ENCODE measurements around the gene RTL1.

The RTL1 gene

GRCh38 chr14:100864960-100865681 is 38.4 kb downstream of the RTL1 start:
- Histone ChIP-seq H2AFZ (ENCODE audit: low read length, unreplicated experiment) (no peak overlapping the region), H3K36me3 (ENCODE audit: insufficient read depth, low read length) (peaks cover 10% of the 10 kb centered on the region), H3K27me3 (ENCODE audit: insufficient read depth, low read length) (no peaks in the 10 kb centered on the region), H3K4me1 (ENCODE audit: control insufficient read depth, insufficient read depth, low read length, unreplicated experiment) (peaks cover 5% of the 10 kb centered on the region), H3K4me3 (ENCODE audit: low read depth, low read length) (no peak overlapping the region), H3K27ac (ENCODE audit: low read depth, low read length) (no peak overlapping the region), H3K79me2 (ENCODE audit: control insufficient read depth, insufficient read depth, low read length, unreplicated experiment) (peaks cover 9% of the 10 kb centered on the region)

GRCh38 chr14:100864206-100864605 is 39.3 kb downstream of the RTL1 start:
- H3K79me2 ChIP-seq (ENCODE audit: control insufficient read depth, insufficient read depth, low read length, unreplicated experiment) = peaks cover 12% of the 10 kb centered on the region
- peaks cover 10% of the 10 kb centered on the region for H3K36me3 ChIP-seq (ENCODE audit: insufficient read depth, low read length)
- H3K27me3 ChIP-seq (ENCODE audit: insufficient read depth, low read length) = no peaks in the 10 kb centered on the region
- H3K27ac ChIP-seq (ENCODE audit: low read depth, low read length) = no peak overlapping the region
- peaks cover 5% of the 10 kb centered on the region for H3K4me1 ChIP-seq (ENCODE audit: control insufficient read depth, insufficient read depth, low read length, unreplicated experiment)
- no peak overlapping the region for H3K4me3 ChIP-seq (ENCODE audit: low read depth, low read length)
- no peak overlapping the region for H2AFZ ChIP-seq (ENCODE audit: low read length, unreplicated experiment)

DNA sequence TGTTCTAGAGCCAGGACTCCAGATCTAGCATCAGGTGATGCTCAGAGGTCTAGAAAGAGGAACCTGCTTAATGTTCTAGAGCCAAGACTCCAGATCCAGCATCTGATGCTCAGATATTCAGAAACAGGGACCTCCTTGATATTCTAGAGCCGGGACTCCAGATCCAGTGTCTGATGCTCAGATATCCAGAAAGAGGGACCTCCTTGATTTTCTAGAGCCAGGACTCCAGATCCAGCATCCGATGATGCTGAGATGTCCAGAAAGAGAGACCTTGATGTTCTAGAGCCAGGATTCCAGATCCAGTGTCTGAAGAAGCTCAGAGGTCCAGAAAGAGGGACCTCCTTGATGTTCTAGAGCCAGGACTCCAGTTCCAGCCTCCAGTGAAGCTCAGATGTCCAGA is 40.7 kb downstream of the RTL1 start:
- Histone ChIP-seq H3K79me2 (ENCODE audit: control insufficient read depth, insufficient read depth, low read length, unreplicated experiment) (peaks cover 15% of the 10 kb centered on the region), H3K27me3 (ENCODE audit: insufficient read depth, low read length) (no peaks in the 10 kb centered on the region)

GRCh38 chr14:100862277-100862676 is 41.2 kb downstream of the RTL1 start:
- Histone ChIP-seq H3K36me3 (ENCODE audit: insufficient read depth, low read length) (peaks cover 10% of the 10 kb centered on the region), H3K4me3 (ENCODE audit: low read depth, low read length) (no peak overlapping the region), H3K27me3 (ENCODE audit: insufficient read depth, low read length) (no peaks in the 10 kb centered on the region), H3K27ac (ENCODE audit: low read depth, low read length) (no peak overlapping the region), H3K4me1 (ENCODE audit: control insufficient read depth, insufficient read depth, low read length, unreplicated experiment) (peaks cover 5% of the 10 kb centered on the region), H2AFZ (ENCODE audit: low read length, unreplicated experiment) (no peak overlapping the region), H3K79me2 (ENCODE audit: control insufficient read depth, insufficient read depth, low read length, unreplicated experiment) (peaks cover 19% of the 10 kb centered on the region)

More for the DNA sequence above, 40.7 kb downstream of the RTL1 start:
- peaks cover 5% of the 10 kb centered on the region for H3K4me1 ChIP-seq (ENCODE audit: control insufficient read depth, insufficient read depth, low read length, unreplicated experiment)
- no peak overlapping the region for H2AFZ ChIP-seq (ENCODE audit: low read length, unreplicated experiment)
- H3K27ac ChIP-seq (ENCODE audit: low read depth, low read length) = no peak overlapping the region
- no peak overlapping the region for H3K4me3 ChIP-seq (ENCODE audit: low read depth, low read length)
- H3K36me3 ChIP-seq (ENCODE audit: insufficient read depth, low read length) = peaks cover 10% of the 10 kb centered on the region

GRCh38 chr14:100861937-100862247 is 41.6 kb downstream of the RTL1 start:
- Histone ChIP-seq H3K27ac (ENCODE audit: low read depth, low read length) (no peak overlapping the region), H3K36me3 (ENCODE audit: insufficient read depth, low read length) (peaks cover 10% of the 10 kb centered on the region), H3K79me2 (ENCODE audit: control insufficient read depth, insufficient read depth, low read length, unreplicated experiment) (peaks cover 22% of the 10 kb centered on the region), H3K4me3 (ENCODE audit: low read depth, low read length) (no peak overlapping the region), H2AFZ (ENCODE audit: low read length, unreplicated experiment) (no peak overlapping the region), H3K4me1 (ENCODE audit: control insufficient read depth, insufficient read depth, low read length, unreplicated experiment) (peaks cover 5% of the 10 kb centered on the region), H3K27me3 (ENCODE audit: insufficient read depth, low read length) (no peaks in the 10 kb centered on the region)

GRCh38 chr14:100861188-100861936 is 42.2 kb downstream of the RTL1 start:
- no peaks in the 10 kb centered on the region for H3K27me3 ChIP-seq (ENCODE audit: insufficient read depth, low read length)
- peaks cover 24% of the 10 kb centered on the region for H3K79me2 ChIP-seq (ENCODE audit: control insufficient read depth, insufficient read depth, low read length, unreplicated experiment)
- no peak overlapping the region for H3K27ac ChIP-seq (ENCODE audit: low read depth, low read length)
- H3K4me1 ChIP-seq (ENCODE audit: control insufficient read depth, insufficient read depth, low read length, unreplicated experiment) = peaks cover 5% of the 10 kb centered on the region
- no peak overlapping the region for H3K4me3 ChIP-seq (ENCODE audit: low read depth, low read length)
- no peak overlapping the region for H2AFZ ChIP-seq (ENCODE audit: low read length, unreplicated experiment)
- peaks cover 10% of the 10 kb centered on the region for H3K36me3 ChIP-seq (ENCODE audit: insufficient read depth, low read length)

DNA sequence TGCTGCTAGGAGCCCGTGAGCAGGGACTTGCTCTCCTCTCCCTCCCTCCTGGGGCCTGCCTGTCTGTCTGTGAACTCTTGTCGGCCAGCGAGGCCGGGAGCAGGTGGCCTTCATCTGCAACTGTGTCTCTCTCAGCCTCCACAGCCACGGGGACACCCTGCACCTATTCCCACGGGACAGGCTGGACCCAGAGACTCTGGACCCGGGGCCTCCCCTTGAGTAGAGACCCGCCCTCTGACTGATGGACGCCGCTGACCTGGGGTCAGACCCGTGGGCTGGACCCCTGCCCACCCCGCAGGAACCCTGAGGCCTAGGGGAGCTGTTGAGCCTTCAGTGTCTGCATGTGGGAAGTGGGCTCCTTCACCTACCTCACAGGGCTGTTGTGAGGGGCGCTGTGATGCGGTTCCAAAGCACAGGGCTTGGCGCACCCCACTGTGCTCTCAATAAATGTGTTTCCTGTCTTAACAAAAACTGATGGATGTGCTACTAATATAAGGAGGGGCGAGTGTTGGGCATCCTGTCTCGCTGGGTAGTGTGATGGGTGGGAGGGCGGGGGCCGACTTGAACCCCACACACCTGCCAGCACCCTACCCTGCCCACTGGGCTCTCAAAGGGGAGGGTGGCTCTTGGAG is 42.9 kb downstream of the RTL1 start:
- H3K4me3 ChIP-seq (ENCODE audit: low read depth, low read length) = no peak overlapping the region
- H3K36me3 ChIP-seq (ENCODE audit: insufficient read depth, low read length) = peaks cover 10% of the 10 kb centered on the region
- H3K79me2 ChIP-seq (ENCODE audit: control insufficient read depth, insufficient read depth, low read length, unreplicated experiment) = peaks cover 27% of the 10 kb centered on the region
- H3K27me3 ChIP-seq (ENCODE audit: insufficient read depth, low read length) = no peaks in the 10 kb centered on the region
- H2AFZ ChIP-seq (ENCODE audit: low read length, unreplicated experiment) = no peak overlapping the region
- H3K4me1 ChIP-seq (ENCODE audit: control insufficient read depth, insufficient read depth, low read length, unreplicated experiment) = peaks cover 5% of the 10 kb centered on the region
- H3K27ac ChIP-seq (ENCODE audit: low read depth, low read length) = no peak overlapping the region

- Histone ChIP-seq H3K27me3 (ENCODE audit: insufficient read depth, low read length) (no peaks in the 10 kb centered on the region), H2AFZ (ENCODE audit: low read length, unreplicated experiment) (no peak overlapping the region), H3K27ac (ENCODE audit: low read depth, low read length) (no peak overlapping the region), H3K4me3 (ENCODE audit: low read depth, low read length) (no peak overlapping the region), H3K79me2 (ENCODE audit: control insufficient read depth, insufficient read depth, low read length, unreplicated experiment) (peaks cover 31% of the 10 kb centered on the region), H3K4me1 (ENCODE audit: control insufficient read depth, insufficient read depth, low read length, unreplicated experiment) (peaks cover 5% of the 10 kb centered on the region), H3K36me3 (ENCODE audit: insufficient read depth, low read length) (peaks cover 10% of the 10 kb centered on the region)
Measured at GRCh38 chr14:100859781-100860180, 43.7 kb downstream of the RTL1 start.

DNA sequence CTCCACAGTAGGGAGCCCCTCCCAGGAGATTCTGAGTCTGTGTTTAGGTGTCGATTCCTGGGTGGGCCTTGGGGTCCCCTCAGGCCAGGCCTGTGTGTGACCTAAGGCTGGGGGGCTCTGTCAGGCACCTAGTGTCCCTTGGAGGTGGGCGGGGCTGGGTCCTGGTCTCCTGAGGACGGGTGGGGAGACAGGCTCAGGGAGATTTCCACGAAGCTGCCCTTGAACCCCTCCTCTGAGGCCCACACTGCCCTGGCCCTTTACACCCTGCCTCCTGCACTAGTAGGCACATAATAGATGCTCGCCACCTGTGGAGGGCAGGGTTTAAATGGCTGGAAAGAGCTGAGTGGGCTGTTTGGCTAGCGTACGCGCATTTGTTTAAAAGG is 44.7 kb downstream of the RTL1 start:
- Histone ChIP-seq H3K4me3 (ENCODE audit: low read depth, low read length) (no peak overlapping the region), H3K27me3 (ENCODE audit: insufficient read depth, low read length) (no peaks in the 10 kb centered on the region), H2AFZ (ENCODE audit: low read length, unreplicated experiment) (no peak overlapping the region), H3K4me1 (ENCODE audit: control insufficient read depth, insufficient read depth, low read length, unreplicated experiment) (peaks cover 5% of the 10 kb centered on the region), H3K36me3 (ENCODE audit: insufficient read depth, low read length) (peaks cover 10% of the 10 kb centered on the region), H3K79me2 (ENCODE audit: control insufficient read depth, insufficient read depth, low read length, unreplicated experiment) (peaks cover 40% of the 10 kb centered on the region), H3K27ac (ENCODE audit: low read depth, low read length) (no peak overlapping the region)

DNA sequence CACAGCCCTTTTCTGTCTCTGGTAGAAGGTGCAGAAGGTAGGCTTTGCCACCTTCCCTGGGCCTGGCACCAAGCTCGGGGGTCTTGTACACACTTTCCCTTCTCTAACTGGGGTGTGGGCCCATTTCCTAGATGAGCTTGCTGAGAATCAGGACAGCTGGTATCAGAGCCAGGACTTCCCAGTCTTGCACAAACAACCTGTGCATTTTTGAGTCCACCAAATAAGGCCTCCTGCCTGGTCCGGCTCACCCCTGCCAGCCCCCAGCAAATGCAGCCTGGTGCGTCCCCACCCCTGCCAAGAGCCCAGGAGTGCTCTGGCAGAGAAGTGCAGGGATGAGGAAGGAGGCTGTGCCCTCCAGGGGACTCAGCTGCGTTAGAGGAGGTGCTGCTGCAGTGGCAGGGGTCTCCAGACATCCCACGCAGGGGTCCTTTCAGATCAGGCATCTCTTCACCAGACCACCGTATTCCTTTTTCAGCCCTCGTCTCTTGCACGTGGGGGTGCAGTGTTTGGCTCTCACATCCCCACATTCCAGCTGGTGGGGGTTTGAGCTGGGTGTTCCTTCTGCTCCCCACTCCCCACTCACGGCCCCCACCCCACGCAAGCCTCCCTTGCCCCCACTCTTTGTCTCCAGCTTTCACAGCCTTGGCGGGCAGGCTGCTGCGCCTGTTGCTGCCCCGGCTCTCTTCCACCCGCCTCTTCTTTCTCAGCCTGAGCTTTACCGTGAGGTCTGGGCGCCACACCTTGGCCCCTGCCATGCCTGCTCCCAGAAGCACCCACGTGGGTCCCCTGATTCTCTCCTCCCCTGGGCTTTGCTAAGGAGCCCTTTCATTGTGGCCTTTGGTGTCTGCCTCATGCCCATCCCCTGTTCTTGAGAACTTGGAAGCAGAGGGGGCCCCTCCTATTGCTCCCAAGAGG is 45.3 kb downstream of the RTL1 start:
- peaks cover 5% of the 10 kb centered on the region for H3K4me1 ChIP-seq (ENCODE audit: control insufficient read depth, insufficient read depth, low read length, unreplicated experiment)
- H3K4me3 ChIP-seq (ENCODE audit: low read depth, low read length) = no peak overlapping the region
- no peak overlapping the region for H2AFZ ChIP-seq (ENCODE audit: low read length, unreplicated experiment)
- H3K27ac ChIP-seq (ENCODE audit: low read depth, low read length) = no peak overlapping the region
- peaks cover 8% of the 10 kb centered on the region for H3K36me3 ChIP-seq (ENCODE audit: insufficient read depth, low read length)
- H3K27me3 ChIP-seq (ENCODE audit: insufficient read depth, low read length) = no peaks in the 10 kb centered on the region
- peaks cover 42% of the 10 kb centered on the region for H3K79me2 ChIP-seq (ENCODE audit: control insufficient read depth, insufficient read depth, low read length, unreplicated experiment)
